ENCODE results near the gene TCEAL4. TPM values are rescaled to one million over a fixed set of nuclear protein-coding genes. Genes with fewer than 3 reads are reported as not detected.
"Not testable (repeated sequence)": the region's sequence is repeated elsewhere in the genome, so short reads cannot be mapped to it uniquely, and the experiment has no call there.

TCEAL4 gene
- total RNA-seq, 2 experiments from 2014 or later = 17.1 to 18.5 TPM

GRCh38 chrX:103556963-103557612, 28.2 kb upstream of the TCEAL4 start:
- DNase-seq (no peak), ATAC-seq (no peak)
- Mint-ChIP-seq H3K4me3 (no peak overlapping the region), H3K9me3 (ENCODE audit: low read depth) (no peaks in the 10 kb centered on the region), H3K27ac (no peak overlapping the region), H3K4me1 (peaks cover 3% of the 10 kb centered on the region), H3K27me3 (no peaks in the 10 kb centered on the region), H3K36me3 (ENCODE audit: low read depth) (peaks cover 2% of the 10 kb centered on the region)
- ChIA-PET POLR2A (no interaction called here), CTCF (interaction anchor here (0.6 kb wide), 1 partner anchor 154 kb away, joined by 3 read pairs; no protein-coding TSS in a partner anchor)
- intact Hi-C loops (cut with DNase I, micrococcal nuclease) = loop anchor here in 1 of 2 experiments (10.0 kb wide), 1 partner anchor 598 kb away; the partner anchor contains the start of gene SLC25A53

GRCh38 chrX:103560256-103560655, 25.1 kb upstream of the TCEAL4 start:
- Mint-ChIP-seq H3K9me3 (ENCODE audit: low read depth) (no peaks in the 10 kb centered on the region), H3K4me3 (no peak overlapping the region), H3K27me3 (peaks cover 2% of the 10 kb centered on the region), H3K4me1 (no peaks in the 10 kb centered on the region), H3K36me3 (ENCODE audit: low read depth) (no peaks in the 10 kb centered on the region), H3K27ac (no peak overlapping the region)
- no peak for DNase-seq
- no peak for ATAC-seq
- ChIA-PET CTCF (interaction anchor here (0.6 kb wide), 1 partner anchor 240 kb away, joined by 4 read pairs; no protein-coding TSS in a partner anchor), POLR2A (no interaction called here)
- intact Hi-C loops (cut with DNase I, micrococcal nuclease) = no loop called here

GRCh38 chrX:103562801-103563200, 22.5 kb upstream of the TCEAL4 start:
- Mint-ChIP-seq H3K27ac (no peak overlapping the region), H3K4me1 (no peaks in the 10 kb centered on the region), H3K27me3 (peaks cover 2% of the 10 kb centered on the region), H3K36me3 (ENCODE audit: low read depth) (no peaks in the 10 kb centered on the region), H3K4me3 (no peak overlapping the region), H3K9me3 (ENCODE audit: low read depth) (no peaks in the 10 kb centered on the region)
- intact Hi-C loops (cut with DNase I, micrococcal nuclease) = no loop called here
- CTCF ChIA-PET = no interaction called here
- DNase-seq (no peak), ATAC-seq (no peak)
- POLR2A ChIA-PET = no interaction called here

- ATAC-seq (no peak), DNase-seq (no peak)
- Mint-ChIP-seq H3K4me1 (no peaks in the 10 kb centered on the region), H3K4me3 (no peak overlapping the region), H3K9me3 (ENCODE audit: low read depth) (no peaks in the 10 kb centered on the region), H3K27ac (no peak overlapping the region), H3K36me3 (ENCODE audit: low read depth) (no peaks in the 10 kb centered on the region), H3K27me3 (peaks cover 2% of the 10 kb centered on the region)
- intact Hi-C loops (cut with DNase I, micrococcal nuclease) = no loop called here
- ChIA-PET CTCF (no interaction called here), POLR2A (no interaction called here)
Measured at GRCh38 chrX:103565197-103565596, 20.1 kb upstream of the TCEAL4 start.

GRCh38 chrX:103565752-103566151, 19.6 kb upstream of the TCEAL4 start:
- DNase-seq (no peak), ATAC-seq (no peak)
- H3K9me3 Mint-ChIP-seq (ENCODE audit: low read depth) = no peaks in the 10 kb centered on the region
- no peak overlapping the region for H3K27ac Mint-ChIP-seq
- no peaks in the 10 kb centered on the region for H3K4me1 Mint-ChIP-seq
- H3K36me3 Mint-ChIP-seq (ENCODE audit: low read depth) = no peaks in the 10 kb centered on the region
- peaks cover 2% of the 10 kb centered on the region for H3K27me3 Mint-ChIP-seq
- no peak overlapping the region for H3K4me3 Mint-ChIP-seq
- CTCF ChIA-PET = no interaction called here
- intact Hi-C loops (cut with DNase I, micrococcal nuclease) = no loop called here
- POLR2A ChIA-PET = no interaction called here

GRCh38 chrX:103571121-103571520, 14.2 kb upstream of the TCEAL4 start:
- no peak for ATAC-seq
- Mint-ChIP-seq H3K27me3 (peaks cover 2% of the 10 kb centered on the region), H3K9me3 (ENCODE audit: low read depth) (no peaks in the 10 kb centered on the region), H3K4me1 (no peaks in the 10 kb centered on the region), H3K27ac (no peak overlapping the region), H3K4me3 (no peak overlapping the region), H3K36me3 (ENCODE audit: low read depth) (no peaks in the 10 kb centered on the region)
- intact Hi-C loops (cut with DNase I, micrococcal nuclease) = no loop called here
- no peak for DNase-seq
- ChIA-PET POLR2A (no interaction called here), CTCF (no interaction called here)

- POLR2A ChIA-PET = no interaction called here
- no peaks in the 10 kb centered on the region for H3K9me3 Mint-ChIP-seq (ENCODE audit: low read depth)
Measured at GRCh38 chrX:103571726-103572125, 13.6 kb upstream of the TCEAL4 start.

GRCh38 chrX:103573202-103573601, 12.1 kb upstream of the TCEAL4 start:
- CTCF ChIA-PET = interaction anchor here (1.0 kb wide), 1 partner anchor 25 kb away, joined by 3 read pairs; no protein-coding TSS in a partner anchor
- H3K27ac Mint-ChIP-seq = no peak overlapping the region
- POLR2A ChIA-PET = no interaction called here
- intact Hi-C loops (cut with DNase I, micrococcal nuclease) = no loop called here
- no peak for DNase-seq
- H3K9me3 Mint-ChIP-seq (ENCODE audit: low read depth) = no peaks in the 10 kb centered on the region
- no peaks in the 10 kb centered on the region for H3K36me3 Mint-ChIP-seq (ENCODE audit: low read depth)
- H3K4me1 Mint-ChIP-seq = no peaks in the 10 kb centered on the region
- no peak for ATAC-seq
- peaks cover 2% of the 10 kb centered on the region for H3K27me3 Mint-ChIP-seq
- no peak overlapping the region for H3K4me3 Mint-ChIP-seq

More at GRCh38 chrX:103571726-103572125, 13.6 kb upstream of the TCEAL4 start:
- Mint-ChIP-seq H3K27ac (no peak overlapping the region), H3K27me3 (peaks cover 2% of the 10 kb centered on the region), H3K4me1 (no peaks in the 10 kb centered on the region), H3K4me3 (no peak overlapping the region), H3K36me3 (ENCODE audit: low read depth) (no peaks in the 10 kb centered on the region)
- intact Hi-C loops (cut with DNase I, micrococcal nuclease) = no loop called here
- no peak for DNase-seq
- CTCF ChIA-PET = no interaction called here
- ATAC-seq = no peak

GRCh38 chrX:103584596-103584995, 719 bp upstream of the TCEAL4 start:
- DNase-seq = no peak
- intact Hi-C loops (cut with DNase I, micrococcal nuclease) = loop anchor here in 1 of 2 experiments (2.0 kb wide), 2 partner anchors 30 to 44 kb away; partner anchors contain the start of gene TCEAL1
- no peak for ATAC-seq
- Mint-ChIP-seq H3K27ac (no peak overlapping the region), H3K4me1 (peaks cover 14% of the 10 kb centered on the region), H3K27me3 (peaks cover 2% of the 10 kb centered on the region), H3K9me3 (ENCODE audit: low read depth) (no peaks in the 10 kb centered on the region), H3K4me3 (peak overlapping the region; percentile 82), H3K36me3 (ENCODE audit: low read depth) (peaks cover 5% of the 10 kb centered on the region)
- POLR2A ChIA-PET = interaction anchor here (0.7 kb wide), 1 partner anchor 979 kb away, joined by 3 read pairs; no protein-coding TSS in a partner anchor
- CTCF ChIA-PET = no interaction called here

GRCh38 chrX:103586314-103586646, 965 bp downstream of the TCEAL4 start:
- Mint-ChIP-seq H3K9me3 (ENCODE audit: low read depth) (no peaks in the 10 kb centered on the region), H3K4me3 (peak overlapping the region; percentile 82), H3K27me3 (no peaks in the 10 kb centered on the region), H3K27ac (peak overlapping the region; percentile 79), H3K4me1 (peaks cover 16% of the 10 kb centered on the region), H3K36me3 (ENCODE audit: low read depth) (peaks cover 5% of the 10 kb centered on the region)
- ChIA-PET POLR2A (no interaction called here), CTCF (no interaction called here)
- ATAC-seq = peak; percentile 18
- intact Hi-C loops (cut with DNase I, micrococcal nuclease) = no loop called here
- peak; percentile 6 for DNase-seq

GRCh38 chrX:103586659-103587058, 1.3 kb downstream of the TCEAL4 start:
- intact Hi-C loops (cut with DNase I, micrococcal nuclease) = no loop called here
- Mint-ChIP-seq H3K9me3 (ENCODE audit: low read depth) (no peaks in the 10 kb centered on the region), H3K36me3 (ENCODE audit: low read depth) (peaks cover 5% of the 10 kb centered on the region), H3K27ac (no peak overlapping the region), H3K4me3 (peak overlapping the region; percentile 82), H3K4me1 (peaks cover 16% of the 10 kb centered on the region), H3K27me3 (no peaks in the 10 kb centered on the region)
- ATAC-seq = no peak
- CTCF ChIA-PET = no interaction called here
- no peak for DNase-seq
- POLR2A ChIA-PET = no interaction called here

- CTCF ChIA-PET; H3K9me3 Mint-ChIP-seq (ENCODE audit: low read depth); POLR2A ChIA-PET: not testable (repeated sequence)
Measured at GRCh38 chrX:103592295-103592694, 7.0 kb downstream of the TCEAL4 start.

More at GRCh38 chrX:103592295-103592694, 7.0 kb downstream of the TCEAL4 start:
- intact Hi-C loops (cut with DNase I, micrococcal nuclease); H3K4me1 Mint-ChIP-seq; H3K27ac Mint-ChIP-seq; H3K36me3 Mint-ChIP-seq (ENCODE audit: low read depth); ATAC-seq; H3K4me3 Mint-ChIP-seq; H3K27me3 Mint-ChIP-seq; DNase-seq: not testable (repeated sequence)

Measured in activated CD4-positive, alpha-beta T cell treated with anti-CD3 and anti-CD28 coated beads for 36 hours (primary cell).